ENCODE data around the gene CEMIP.

The CEMIP gene

GRCh38 chr15:80989518-80990478 lies 210.6 kb downstream of the CEMIP start, which contains the start of gene MESD:
MESD (minus strand) TSS chr15:80989819; CDS start chr15:80989791, 28 bp downstream.
- DNase-seq: peak; percentile 95

GRCh38 chr15:80990955-80991354 lies 211.8 kb downstream of the CEMIP start:
- DNase-seq: no peak

- peak; percentile 47 for DNase-seq
These were observed 212.3 kb downstream of the CEMIP start for GRCh38 chr15:80991421-80991820.

- DNase-seq: no peak
These were observed 212.8 kb downstream of the CEMIP start for GRCh38 chr15:80992006-80992405.

GRCh38 chr15:80992441-80992840 lies 213.3 kb downstream of the CEMIP start:
- no peak for DNase-seq

GRCh38 chr15:80996247-80996646 lies 217.1 kb downstream of the CEMIP start:
- no peak for DNase-seq

- peak; percentile 28 for DNase-seq
These were observed 218.5 kb downstream of the CEMIP start for GRCh38 chr15:80997692-80998091.

GRCh38 chr15:80998251-80998650 lies 219.1 kb downstream of the CEMIP start:
- no peak for DNase-seq

- DNase-seq: no peak
These were observed 220.5 kb downstream of the CEMIP start for GRCh38 chr15:80999623-81000036.

GRCh38 chr15:81000144-81000623 lies 221.0 kb downstream of the CEMIP start:
- DNase-seq: no peak

GRCh38 chr15:81000624-81001151 lies 221.5 kb downstream of the CEMIP start, which contains the start of gene TLNRD1:
TLNRD1 (plus strand) TSS chr15:81000923; CDS start chr15:81002272, 1,349 bp downstream.
- DNase-seq: peak; percentile 95
